ENCODE measurements around the gene JOSD1.

DNA sequence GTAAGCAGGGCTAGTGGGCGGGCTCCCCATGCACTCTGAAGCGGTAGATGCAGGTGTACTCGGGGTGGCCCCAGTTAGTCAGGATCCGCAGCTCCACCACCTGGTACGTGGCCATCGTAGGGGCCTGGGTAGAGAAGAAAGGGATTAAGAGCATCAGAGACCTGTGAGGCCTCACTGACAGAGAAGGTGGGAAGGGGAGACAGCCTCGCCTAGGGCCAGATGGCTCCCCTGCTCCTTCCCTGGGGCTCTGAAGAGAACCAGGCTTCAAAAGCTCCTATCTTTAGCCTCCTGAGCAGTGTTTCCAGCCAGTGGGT lies 35.5 kb upstream of the JOSD1 start:
- TF ChIP-seq, protein P1, sequence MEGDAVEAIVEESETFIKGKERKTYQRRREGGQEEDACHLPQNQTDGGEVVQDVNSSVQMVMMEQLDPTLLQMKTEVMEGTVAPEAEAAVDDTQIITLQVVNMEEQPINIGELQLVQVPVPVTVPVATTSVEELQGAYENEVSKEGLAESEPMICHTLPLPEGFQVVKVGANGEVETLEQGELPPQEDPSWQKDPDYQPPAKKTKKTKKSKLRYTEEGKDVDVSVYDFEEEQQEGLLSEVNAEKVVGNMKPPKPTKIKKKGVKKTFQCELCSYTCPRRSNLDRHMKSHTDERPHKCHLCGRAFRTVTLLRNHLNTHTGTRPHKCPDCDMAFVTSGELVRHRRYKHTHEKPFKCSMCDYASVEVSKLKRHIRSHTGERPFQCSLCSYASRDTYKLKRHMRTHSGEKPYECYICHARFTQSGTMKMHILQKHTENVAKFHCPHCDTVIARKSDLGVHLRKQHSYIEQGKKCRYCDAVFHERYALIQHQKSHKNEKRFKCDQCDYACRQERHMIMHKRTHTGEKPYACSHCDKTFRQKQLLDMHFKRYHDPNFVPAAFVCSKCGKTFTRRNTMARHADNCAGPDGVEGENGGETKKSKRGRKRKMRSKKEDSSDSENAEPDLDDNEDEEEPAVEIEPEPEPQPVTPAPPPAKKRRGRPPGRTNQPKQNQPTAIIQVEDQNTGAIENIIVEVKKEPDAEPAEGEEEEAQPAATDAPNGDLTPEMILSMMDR (IDR thresholded peaks at IDR 0.05; ENCODE audit: low read depth, low read length, missing input control) = no peak
- no peak for TF ChIP-seq FOXA1 (IDR thresholded peaks at IDR 0.05)
- TF ChIP-seq, protein P2, sequence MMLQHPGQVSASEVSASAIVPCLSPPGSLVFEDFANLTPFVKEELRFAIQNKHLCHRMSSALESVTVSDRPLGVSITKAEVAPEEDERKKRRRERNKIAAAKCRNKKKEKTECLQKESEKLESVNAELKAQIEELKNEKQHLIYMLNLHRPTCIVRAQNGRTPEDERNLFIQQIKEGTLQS (IDR thresholded peaks at IDR 0.05) = no peak
- TF ChIP-seq, protein P3, sequence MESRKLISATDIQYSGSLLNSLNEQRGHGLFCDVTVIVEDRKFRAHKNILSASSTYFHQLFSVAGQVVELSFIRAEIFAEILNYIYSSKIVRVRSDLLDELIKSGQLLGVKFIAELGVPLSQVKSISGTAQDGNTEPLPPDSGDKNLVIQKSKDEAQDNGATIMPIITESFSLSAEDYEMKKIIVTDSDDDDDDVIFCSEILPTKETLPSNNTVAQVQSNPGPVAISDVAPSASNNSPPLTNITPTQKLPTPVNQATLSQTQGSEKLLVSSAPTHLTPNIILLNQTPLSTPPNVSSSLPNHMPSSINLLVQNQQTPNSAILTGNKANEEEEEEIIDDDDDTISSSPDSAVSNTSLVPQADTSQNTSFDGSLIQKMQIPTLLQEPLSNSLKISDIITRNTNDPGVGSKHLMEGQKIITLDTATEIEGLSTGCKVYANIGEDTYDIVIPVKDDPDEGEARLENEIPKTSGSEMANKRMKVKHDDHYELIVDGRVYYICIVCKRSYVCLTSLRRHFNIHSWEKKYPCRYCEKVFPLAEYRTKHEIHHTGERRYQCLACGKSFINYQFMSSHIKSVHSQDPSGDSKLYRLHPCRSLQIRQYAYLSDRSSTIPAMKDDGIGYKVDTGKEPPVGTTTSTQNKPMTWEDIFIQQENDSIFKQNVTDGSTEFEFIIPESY (IDR thresholded peaks at IDR 0.05) = no peak
- TF ChIP-seq, protein P4, sequence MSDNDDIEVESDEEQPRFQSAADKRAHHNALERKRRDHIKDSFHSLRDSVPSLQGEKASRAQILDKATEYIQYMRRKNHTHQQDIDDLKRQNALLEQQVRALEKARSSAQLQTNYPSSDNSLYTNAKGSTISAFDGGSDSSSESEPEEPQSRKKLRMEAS (IDR thresholded peaks at IDR 0.05) = no peak

All from liver (tissue), 3 donors.